Esophagus squamous epithelium (tissue), 4 donors: ENCODE measurements around the gene TAF4.

Source experiments
- POLR2A ChIP-seq, 4 donors: fragments of 450-650 bp; IDR thresholded peaks; one replicate each; pipeline ENCODE4 v1.6.1; 2017; ENCODE audit warnings: antibody characterized with exemption in 4 of 4, mild to moderate bottlenecking in 4 of 4, moderate library complexity in 3 of 4
- TF ChIP-seq, protein P1 (sequence below), 6 experiments: fragments of 450-650 bp in 4 of 6; fragments of 200-600 bp in 2 of 6; sonication (generic) in 2 of 6; IDR thresholded peaks; one replicate each; pipeline ENCODE4 v1.5.1; 2016 to 2019; ENCODE audit warnings: antibody characterized with exemption in 6 of 6, mild to moderate bottlenecking in 4 of 6, moderate library complexity in 4 of 6

DNA sequence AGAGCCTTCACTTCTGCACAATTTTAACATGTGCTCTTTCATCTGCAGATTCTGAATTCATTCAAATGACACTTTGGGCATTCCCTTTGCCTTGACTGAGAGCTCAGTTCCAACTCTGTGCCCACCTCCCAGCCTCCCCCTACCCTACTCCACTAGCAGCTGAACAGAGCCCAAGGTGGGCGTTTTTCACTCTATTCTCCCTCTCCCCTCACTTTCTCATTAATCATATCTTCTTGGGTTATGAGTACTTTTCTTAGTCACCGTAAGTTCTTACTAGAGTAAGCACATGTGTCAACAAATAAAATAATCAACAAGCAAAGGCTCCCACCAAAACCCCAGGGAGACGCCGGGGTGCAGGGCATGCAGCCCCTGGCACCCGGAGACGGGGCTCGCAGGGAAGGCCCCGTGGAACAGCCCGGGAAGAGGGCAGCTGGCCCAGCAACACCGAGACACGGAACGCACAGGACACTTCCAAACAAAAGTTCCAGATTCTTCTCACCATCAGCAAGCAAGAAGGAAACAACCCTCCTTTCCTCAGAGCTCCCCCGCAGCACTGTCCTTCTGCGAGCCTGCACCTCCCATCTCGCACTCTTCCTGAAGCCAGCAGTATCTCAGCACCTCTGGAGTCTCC, 34.1 kb downstream of the TAF4 start:
- TF ChIP-seq, protein P1, sequence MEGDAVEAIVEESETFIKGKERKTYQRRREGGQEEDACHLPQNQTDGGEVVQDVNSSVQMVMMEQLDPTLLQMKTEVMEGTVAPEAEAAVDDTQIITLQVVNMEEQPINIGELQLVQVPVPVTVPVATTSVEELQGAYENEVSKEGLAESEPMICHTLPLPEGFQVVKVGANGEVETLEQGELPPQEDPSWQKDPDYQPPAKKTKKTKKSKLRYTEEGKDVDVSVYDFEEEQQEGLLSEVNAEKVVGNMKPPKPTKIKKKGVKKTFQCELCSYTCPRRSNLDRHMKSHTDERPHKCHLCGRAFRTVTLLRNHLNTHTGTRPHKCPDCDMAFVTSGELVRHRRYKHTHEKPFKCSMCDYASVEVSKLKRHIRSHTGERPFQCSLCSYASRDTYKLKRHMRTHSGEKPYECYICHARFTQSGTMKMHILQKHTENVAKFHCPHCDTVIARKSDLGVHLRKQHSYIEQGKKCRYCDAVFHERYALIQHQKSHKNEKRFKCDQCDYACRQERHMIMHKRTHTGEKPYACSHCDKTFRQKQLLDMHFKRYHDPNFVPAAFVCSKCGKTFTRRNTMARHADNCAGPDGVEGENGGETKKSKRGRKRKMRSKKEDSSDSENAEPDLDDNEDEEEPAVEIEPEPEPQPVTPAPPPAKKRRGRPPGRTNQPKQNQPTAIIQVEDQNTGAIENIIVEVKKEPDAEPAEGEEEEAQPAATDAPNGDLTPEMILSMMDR (IDR thresholded peaks at IDR 0.05), result no peak
- TF ChIP-seq POLR2A (IDR thresholded peaks at IDR 0.05), result no peak
